HG03432 (cell line): ENCODE measurements around the gene LIPN.
"Not testable (repeated sequence)": the region's sequence is repeated elsewhere in the genome, so short reads cannot be mapped to it uniquely, and the experiment has no call there.

Experiments
- ATAC-seq: cut with Tn5 transposase; IDR thresholded peaks from one replicate; pipeline ENCODE4 v1.9.1; 2021; ENCODE audit warnings: mild to moderate bottlenecking, moderate library complexity; ENCODE audit not compliant: unreplicated experiment

The LIPN gene

DNA sequence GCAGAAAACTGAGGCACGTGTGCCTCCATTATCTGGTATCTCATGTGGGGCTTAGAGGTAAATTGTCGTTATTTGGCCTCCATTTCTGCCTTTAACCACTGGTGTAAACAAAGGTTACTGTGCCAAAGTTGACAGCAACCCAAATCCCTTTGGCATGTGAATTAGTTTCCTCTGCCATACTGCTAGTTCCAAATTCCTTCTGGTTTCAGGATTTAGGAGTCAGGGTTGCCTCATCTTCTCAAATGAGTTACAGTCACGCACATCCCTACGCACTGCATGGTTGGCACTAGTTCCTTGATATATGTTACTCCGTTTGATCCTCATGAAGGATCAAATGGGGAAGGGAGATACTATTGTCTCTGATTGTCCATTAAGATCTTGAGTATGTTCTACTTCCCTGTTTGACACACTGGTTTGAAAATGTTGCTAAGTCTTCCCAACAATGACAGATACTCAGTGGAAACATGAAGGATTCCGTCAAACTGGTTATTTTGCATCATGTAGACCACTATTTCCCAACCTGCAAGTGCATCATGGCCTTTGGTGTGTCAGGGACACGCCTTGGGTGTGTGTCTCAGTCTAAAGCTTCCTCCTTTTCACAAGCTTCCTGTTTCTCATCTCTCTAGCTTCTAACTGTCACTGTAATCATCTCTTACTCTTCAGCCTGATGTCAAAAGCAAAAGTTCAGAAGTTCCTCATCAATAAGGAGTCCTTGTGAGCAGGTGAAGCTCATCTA lies at the start of gene LIPN:
TSS of gene LIPN (plus strand) at position 655 of the 736 bp plus-strand sequence. CDS start 1,386 bp downstream, outside the sequence.
- ATAC-seq, result no peak

DNA sequence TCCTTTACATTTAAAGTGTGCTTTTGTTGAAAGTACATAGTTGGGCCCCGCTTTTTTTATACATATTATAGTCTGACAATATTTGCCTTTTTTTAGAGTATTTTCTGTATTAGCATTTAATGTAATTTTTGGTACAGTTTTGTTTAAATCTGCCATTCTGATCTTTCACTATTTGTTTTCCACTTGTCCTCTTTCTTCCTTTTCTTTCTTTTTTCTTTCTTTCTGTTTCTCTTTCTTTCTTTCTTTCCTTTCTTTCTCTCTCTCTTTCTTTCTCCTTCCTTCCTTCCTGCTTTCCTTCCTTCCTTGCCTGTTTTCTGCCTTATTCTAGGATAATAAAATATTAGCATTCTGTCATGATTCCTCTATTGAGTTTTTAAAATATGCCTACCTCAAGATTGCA lies 44.3 kb upstream of the LIPN start:
- ATAC-seq, result no peak

GRCh38 chr10:88721392-88721791 lies 38.4 kb upstream of the LIPN start:
- ATAC-seq, result no peak

- ATAC-seq, result no peak
Measured at GRCh38 chr10:88725798-88726197, 34.0 kb upstream of the LIPN start.

- ATAC-seq, result no peak
Measured at GRCh38 chr10:88728107-88728763, 31.6 kb upstream of the LIPN start.

DNA sequence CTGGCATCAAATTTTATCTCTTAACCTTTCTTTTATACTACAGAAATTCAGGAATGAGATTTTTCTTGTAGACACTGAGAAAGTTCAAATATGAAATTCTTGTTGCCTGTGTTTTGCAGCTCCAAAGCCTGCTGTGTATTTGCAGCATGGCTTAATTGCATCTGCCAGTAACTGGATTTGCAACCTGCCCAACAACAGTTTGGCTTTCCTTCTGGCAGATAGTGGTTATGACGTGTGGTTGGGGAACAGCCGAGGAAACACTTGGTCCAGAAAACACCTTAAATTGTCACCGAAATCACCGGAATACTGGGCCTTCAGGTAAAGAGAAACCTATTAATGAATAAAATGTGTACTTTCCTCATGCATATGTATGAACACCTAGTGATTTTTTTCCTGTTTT lies 29.0 kb upstream of the LIPN start:
- ATAC-seq, result no peak

DNA sequence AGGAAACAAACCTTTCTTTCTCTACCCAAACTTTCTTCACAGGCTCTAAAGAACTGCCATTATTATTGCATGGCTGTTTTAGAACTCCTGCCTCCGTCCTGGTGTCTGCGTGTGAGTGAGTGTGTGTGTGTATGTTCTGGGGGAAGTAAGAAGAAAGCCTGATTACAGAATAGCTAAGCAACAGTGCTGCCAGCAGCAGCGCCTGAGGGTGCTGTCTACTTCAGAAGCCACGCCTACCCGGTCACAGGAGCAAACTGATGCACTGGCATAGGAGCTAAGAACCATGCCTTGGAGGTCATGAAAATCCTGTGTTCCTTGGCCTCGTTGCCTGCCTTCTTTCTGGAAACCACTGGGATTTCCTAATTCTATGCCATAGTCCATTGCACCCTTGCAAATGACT lies 28.5 kb upstream of the LIPN start:
- no peak for ATAC-seq

DNA sequence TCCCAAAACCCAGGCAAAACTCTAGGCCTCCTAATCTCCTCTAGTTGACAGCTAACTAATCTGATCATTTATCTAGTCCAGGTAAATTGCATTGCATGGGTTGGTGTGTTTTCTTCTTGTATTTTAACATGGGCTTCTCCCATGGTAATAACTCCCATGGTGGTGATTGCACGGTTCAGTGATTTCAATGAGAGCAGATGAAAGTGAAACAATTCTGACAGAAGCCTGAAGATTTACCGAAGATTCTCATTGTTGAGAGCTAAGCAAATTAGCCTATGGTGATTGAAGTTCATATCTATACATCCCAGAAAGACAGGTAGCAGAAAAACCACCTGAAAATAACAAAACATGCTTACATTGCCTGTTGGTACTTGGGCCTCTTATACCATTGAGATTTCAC lies 26.6 kb upstream of the LIPN start:
- no peak for ATAC-seq

DNA sequence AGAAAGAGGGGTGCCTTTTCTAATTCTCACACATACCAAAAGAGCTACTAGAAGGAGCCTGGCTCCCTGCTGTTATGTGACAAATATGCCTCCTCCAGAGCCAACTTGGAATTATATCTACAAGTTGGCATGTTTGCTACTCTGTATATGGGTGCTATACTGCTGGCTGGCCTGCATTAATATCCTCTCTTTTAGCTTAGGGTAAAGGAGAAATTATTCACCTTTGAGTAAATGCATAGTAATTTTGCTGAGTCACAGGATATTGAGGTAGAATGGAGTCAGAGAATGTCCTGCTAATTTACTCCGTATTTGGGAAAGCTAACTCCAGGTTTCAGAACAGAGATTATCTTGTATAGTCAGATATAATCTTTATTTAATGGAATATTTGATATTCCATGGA lies 24.2 kb upstream of the LIPN start:
- ATAC-seq, result no peak

DNA sequence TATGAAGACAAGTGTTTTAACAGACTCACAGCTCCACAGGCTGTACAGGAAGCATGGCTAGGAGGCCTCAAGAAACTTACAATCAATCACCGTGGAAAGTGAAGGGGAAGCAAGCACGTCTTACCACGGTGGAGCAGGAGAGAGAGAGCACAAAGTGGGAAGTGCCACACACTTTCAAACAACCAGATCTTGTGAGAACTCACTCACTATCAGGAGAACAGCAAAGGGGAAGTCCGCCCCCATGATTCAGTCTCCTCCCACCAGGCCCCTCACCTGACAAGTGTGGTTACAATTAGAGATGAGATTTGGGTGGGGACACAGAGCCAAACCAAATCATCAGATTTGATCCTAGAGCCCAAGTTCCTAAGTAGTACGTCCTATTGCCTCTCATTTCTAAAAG lies 17.9 kb upstream of the LIPN start:
- ATAC-seq, result not testable (repeated sequence)

DNA sequence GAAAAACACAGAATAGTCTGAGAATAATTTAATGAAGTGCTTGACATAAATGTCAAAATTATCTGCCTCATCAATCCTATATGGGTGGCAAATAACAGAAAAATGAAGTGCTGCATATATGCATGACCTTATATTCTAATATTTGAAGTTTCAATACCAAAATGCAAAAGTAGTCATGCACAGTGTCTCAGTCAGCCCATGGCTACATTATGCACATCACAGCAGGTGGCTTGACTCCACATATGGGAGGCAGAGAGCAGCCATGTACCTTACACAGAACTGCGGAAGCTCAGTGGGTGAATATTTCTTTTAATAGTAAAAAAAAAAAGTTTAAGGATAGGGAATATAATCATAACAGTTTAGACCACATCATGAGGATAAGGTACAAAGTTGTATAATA lies 17.4 kb upstream of the LIPN start:
- no peak for ATAC-seq

DNA sequence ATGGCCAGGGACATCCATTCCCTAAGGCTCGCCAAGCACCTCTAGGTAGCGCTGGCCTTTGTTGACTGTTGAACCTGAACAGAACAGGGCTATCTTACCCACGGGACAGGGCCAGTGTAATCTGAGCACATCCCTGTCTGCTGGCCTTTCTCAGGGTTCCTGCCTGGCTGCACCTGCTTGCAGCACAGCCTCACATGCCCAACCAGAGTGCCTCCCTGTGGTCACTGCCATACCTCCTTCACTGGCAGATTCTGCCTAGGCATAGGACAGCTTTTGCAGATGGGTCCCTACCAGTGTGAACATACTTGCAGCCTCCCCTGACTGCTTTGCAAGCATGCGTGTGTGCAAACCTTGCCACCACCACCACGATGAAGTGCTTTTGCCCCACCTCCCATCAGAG lies 15.8 kb upstream of the LIPN start:
- ATAC-seq, result no peak

DNA sequence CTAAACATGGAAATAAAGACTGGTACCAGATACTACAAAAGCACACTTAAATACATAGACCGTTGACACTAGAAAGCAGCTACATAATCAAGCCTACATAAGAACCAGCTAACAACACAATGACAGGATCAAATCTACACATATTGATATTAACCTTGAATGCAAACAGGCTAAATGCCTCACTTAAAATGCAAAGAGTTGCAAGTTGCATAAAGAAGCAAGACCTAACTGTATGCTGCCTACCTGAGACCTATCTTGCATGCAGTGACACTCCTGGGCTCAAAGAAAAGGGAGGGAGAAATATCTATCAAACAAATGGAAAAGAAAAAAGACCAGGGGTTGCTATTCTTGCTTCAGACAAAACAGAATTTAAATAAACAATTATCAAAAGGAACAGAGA lies 14.2 kb upstream of the LIPN start:
- no peak for ATAC-seq

GRCh38 chr10:88754287-88754686 lies 5.5 kb upstream of the LIPN start:
- ATAC-seq, result no peak

DNA sequence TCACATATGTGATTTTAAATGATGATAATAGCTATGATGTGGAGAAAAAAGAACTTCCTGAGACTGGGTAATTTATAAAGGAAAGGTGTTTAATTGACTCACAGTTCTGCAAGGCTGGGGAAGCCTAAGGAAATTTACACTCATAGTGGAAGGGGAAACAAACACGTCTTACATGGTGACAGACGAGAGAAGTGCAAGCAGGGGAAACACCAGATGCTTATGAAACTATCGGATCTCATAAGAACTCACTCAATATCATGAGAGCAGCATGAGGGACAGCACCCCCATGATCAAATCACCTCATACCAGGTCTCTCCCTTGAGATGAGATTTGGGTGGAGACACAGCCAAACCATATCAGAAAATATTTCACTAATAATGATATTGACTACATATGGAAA lies 4.1 kb upstream of the LIPN start:
- ATAC-seq, result peak; percentile 81

GRCh38 chr10:88756660-88757059 lies 3.2 kb upstream of the LIPN start:
- no peak for ATAC-seq

DNA sequence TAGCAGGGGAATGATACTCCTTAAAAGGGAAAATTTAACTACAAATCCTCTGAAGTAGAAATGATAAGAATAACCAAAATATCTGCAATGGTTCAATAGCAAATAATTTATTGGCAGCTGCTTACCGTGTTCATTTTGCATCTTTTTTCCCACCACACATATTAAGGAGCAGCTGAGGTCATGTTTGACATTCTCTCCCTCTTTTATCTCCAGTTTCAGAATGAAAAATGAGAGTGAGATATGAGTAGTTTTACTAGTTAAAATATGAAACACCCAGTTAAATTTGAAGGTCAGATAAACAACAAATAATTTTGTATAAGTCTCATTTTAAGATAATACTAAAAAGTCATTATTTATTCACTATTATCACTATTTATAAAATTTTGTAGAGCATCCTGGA lies 3.1 kb downstream of the LIPN start:
- no peak for ATAC-seq

DNA sequence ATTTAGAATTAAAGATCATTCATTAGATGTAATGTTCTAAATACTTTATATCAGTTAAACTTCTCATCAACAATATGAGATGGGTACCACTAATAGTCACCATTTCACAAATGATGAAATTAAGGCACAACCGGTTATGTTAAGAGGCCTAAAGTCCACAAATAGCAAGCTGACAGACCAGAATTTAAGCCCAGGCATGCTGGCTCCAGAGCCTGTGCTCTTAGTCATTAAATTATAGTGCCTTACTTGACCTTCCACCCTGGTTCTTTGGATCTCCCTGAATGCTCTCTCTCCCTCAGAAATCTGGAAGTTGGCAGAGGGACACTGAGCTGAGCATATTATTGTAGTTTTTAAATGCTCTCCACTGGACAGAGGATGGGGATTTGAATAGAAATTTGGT lies 3.6 kb downstream of the LIPN start:
- no peak for ATAC-seq

- no peak for ATAC-seq
Measured at GRCh38 chr10:88764110-88764509, 4.3 kb downstream of the LIPN start.

GRCh38 chr10:88765816-88766215 lies 6.0 kb downstream of the LIPN start:
- ATAC-seq, result no peak

DNA sequence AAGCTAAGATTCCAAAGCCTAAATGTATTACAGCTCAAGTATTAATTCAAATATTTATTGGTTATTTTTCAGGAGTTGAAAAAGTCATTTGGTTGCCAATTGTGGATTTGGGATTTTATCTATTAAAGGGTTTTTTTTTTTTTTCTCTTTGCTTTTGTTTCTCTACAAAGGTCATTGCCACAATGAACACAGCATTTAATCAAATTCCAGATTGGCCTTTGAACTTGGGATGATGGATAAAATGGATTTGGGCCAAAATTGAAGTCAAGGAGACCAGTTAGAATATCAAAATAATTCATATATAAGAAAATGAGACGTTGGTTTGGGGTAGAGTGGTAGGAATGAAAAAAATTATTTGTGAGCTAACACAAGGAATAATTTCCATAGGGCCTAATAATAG lies 9.6 kb downstream of the LIPN start:
- ATAC-seq, result no peak

GRCh38 chr10:88781206-88781605 lies 21.4 kb downstream of the LIPN start:
- ATAC-seq, result no peak

GRCh38 chr10:88782222-88782621 lies 22.4 kb downstream of the LIPN start:
- ATAC-seq, result no peak
